HG02943 (cell line): ENCODE measurements around the gene SMTNL2.
"Not testable (repeated sequence)": the region's sequence is repeated elsewhere in the genome, so short reads cannot be mapped to it uniquely, and the experiment has no call there.

Experiments
- ATAC-seq: cut with Tn5 transposase; IDR thresholded peaks from one replicate; pipeline ENCODE4 v1.9.1; 2021; ENCODE audit warnings: mild to moderate bottlenecking, low read depth, moderate library complexity; ENCODE audit not compliant: unreplicated experiment

The SMTNL2 gene

DNA sequence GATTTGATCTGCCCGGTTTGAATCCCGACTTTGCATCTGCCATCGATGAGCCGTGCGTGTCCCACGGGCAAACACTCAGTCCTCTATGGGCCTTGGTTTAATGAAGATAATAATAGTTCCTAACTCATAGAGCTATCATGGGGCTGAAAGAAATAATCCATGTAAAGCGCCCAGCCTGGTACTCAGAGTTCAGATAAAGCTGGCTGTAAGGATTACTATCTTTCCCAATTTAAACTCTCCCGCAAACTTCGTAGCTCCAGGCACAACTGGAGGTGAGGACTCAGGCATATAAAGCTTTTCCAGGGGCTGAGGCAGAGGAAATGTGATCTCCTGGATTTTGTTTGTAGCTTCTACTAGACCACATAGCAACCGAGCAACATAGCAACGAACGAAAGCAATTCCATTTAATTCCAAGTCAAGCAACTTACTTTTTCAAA lies 40.9 kb downstream of the SMTNL2 start:
- ATAC-seq = no peak

DNA sequence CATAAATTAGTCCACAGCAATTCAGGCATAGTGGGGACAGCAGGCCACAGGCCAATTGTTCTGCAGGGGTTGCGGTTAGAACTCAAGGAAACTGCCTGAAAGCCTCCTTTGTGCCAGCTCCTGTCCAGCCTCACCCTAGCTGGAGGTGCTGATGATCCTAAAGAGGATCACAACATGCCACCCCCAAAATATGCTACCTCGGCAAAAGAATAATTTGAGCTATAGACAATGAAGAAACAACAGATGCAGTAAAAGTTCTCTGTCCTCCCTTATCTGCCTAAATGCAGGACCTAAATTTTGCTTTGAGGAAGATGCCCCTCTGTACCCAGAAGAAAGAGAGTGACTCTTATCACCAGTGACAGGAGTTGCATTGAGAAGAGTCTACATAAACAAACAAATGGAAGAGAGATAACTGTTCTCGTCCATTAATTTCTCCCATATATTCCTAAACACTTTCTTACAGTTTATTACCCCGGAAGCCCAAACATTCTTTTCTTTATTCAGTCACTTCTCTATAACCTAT lies 42.5 kb downstream of the SMTNL2 start:
- no peak for ATAC-seq

DNA sequence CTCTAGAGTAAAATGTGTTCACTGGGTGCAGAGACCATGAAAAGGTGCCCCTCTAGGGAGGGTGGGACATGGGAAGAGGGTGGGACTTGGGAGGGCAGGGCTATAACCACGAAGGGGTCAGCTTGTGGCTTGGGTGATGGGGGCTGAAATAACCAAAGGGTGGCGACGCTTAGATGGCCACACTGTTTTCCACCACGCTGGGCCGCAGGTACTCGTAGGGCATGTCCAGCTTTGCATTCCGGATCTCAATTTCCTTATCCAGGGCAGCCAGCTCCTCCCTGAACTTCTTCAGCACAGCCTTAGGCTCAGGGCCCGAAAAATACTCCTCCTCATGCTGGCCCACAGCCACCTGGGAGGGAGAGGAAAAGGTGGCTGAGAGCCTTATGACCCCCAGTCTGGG lies 47.1 kb downstream of the SMTNL2 start:
- no peak for ATAC-seq

- ATAC-seq = no peak
Measured at GRCh38 chr17:4631836-4632580, 47.7 kb downstream of the SMTNL2 start.

- ATAC-seq = no peak
Measured at GRCh38 chr17:4632581-4632920, 48.2 kb downstream of the SMTNL2 start.

GRCh38 chr17:4633643-4634042 lies 49.3 kb downstream of the SMTNL2 start:
- no peak for ATAC-seq

DNA sequence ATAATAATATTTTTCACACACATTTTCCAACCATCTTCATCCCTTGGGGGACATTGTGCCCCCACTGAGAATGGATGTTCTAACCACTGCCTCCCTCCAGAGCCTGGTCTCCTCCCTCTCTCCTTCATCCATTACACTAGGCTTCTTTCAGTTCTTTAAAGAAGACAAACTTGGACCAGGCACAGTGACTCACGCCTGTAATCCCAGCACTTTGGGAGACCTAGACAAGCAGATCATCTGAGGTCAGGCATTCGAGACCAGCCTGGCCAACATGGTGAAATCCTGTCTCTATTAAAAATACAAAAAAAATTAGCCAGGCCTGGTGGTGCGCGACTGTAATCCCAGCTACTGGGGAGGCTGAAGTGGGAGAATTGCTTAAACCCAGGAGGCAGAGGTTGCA lies 50.6 kb downstream of the SMTNL2 start:
- no peak for ATAC-seq

- ATAC-seq = no peak
Measured at GRCh38 chr17:4635823-4636375, 51.6 kb downstream of the SMTNL2 start.

- no peak for ATAC-seq
Measured at GRCh38 chr17:4636474-4637100, 52.3 kb downstream of the SMTNL2 start.

DNA sequence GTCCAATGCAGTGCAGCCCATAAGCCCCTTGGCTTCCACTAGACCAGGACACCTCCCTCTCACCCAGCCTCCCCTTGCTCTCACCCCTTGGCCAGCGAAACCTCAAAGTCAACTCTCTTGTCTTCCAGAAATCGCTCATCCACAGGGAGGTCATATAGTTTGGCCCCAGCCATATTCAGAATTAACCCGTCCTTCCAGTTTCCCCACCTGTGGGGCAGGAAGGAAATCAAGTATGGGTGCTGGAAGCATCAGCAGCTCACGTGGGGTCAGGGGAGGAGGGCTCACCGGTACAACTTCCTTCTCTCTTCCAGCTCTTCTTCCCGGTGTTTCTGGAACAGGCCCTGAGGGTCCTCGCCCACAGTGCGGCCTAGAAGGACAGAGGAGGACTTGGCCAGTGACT lies 54.4 kb downstream of the SMTNL2 start:
- not testable (repeated sequence) for ATAC-seq

DNA sequence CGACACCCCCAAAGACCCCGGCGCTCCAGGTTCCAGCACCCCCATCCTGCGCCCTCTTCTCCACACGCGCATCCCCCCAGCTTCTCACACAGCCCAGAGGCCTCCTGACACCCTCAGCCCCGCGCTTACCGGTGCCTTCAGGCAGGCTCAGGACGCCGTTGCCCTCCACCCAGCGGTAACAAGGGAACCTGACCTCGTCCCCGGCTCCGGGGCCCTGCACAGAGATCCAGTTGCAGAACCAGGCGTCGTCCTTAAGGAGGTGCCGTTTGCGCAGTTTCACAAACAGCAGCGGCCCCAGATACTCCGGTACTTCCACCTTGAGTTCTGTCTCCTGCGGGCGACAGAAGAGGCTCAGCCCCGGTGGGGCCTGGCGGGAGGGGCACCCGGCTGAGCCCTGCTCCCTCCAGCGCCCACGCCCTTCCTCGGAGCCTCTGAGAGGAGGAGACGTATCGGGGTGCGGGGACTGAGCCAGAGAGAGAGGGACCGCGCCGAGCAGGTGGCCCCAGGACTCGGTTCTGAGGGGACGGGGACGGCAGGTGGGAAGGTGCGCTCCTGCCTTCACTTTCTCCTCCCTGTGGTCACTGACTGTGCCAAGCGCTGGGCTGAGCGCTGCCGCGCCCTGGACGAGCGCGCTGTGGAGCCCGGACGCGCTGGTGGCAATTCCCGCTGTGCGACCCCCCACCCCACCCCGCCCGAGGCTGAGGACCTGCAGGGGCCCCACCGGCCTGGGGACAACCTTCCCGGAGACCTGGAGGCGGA lies 55.2 kb downstream of the SMTNL2 start:
- ATAC-seq = not testable (repeated sequence)

GRCh38 chr17:4640569-4641188 lies 56.4 kb downstream of the SMTNL2 start:
- not testable (repeated sequence) for ATAC-seq

GRCh38 chr17:4641297-4642195 lies 57.2 kb downstream of the SMTNL2 start, which contains the start of gene ALOX15:
Gene ALOX15, minus strand, starts transcription at chr17:4641678. Its CDS starts 27 bp downstream, at chr17:4641651.
- ATAC-seq = no peak

DNA sequence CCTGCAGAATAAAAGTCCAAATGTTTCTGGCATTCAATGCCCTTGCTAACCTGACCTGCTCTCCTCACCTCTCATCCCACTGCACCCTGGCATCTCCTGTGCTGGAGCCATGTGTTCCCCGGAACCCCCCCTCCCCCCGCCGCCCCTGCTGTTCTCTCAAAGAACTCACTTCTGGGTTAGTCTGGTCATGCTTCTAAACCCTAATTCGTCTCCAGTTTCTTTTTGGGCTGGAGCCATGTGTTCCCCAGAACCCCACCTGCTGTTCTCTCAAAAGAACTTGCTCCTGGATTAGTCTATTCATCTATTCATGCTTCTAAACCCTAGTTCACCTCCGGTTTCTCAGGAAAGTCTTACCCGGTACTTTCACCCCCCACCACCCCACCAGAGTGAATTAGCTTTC lies 58.0 kb downstream of the SMTNL2 start:
- no peak for ATAC-seq

DNA sequence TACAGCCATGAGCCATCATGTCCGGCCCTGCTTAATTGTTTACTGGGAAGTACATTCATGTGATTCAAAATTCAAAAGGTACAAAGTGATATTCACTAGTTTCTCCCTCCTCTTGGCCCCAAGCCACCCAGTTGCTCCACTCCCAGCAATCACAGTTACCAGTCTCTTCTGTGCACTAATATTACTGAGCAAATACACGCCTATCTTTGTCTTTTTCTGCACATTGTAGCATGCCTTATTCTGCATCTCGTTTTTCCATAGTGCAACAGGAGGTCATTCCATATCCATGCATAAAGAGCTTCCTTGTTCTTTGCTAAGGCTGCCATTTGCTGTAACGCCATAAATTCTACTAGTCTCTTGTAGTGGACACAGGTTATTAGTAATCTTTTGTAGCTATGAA lies 59.3 kb downstream of the SMTNL2 start:
- no peak for ATAC-seq

DNA sequence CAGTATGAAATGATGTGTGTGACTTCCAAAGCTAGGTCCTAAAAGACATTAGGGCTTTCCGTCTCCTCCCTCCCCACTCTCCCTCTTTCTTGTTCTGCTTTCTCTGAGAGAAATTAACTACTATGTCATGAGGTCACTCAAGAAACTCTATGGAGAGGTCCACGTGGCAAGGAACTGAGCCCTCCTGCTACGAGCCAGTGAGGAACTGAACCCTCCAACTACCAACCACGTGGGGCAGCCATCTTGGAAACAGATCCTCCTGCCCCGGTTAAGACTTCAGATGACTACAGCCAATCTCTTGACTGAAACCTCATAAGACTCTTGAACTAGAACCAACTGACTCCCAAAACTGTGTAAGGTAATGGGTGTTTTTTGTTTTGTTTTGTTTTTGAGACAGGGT lies 61.3 kb downstream of the SMTNL2 start:
- no peak for ATAC-seq

DNA sequence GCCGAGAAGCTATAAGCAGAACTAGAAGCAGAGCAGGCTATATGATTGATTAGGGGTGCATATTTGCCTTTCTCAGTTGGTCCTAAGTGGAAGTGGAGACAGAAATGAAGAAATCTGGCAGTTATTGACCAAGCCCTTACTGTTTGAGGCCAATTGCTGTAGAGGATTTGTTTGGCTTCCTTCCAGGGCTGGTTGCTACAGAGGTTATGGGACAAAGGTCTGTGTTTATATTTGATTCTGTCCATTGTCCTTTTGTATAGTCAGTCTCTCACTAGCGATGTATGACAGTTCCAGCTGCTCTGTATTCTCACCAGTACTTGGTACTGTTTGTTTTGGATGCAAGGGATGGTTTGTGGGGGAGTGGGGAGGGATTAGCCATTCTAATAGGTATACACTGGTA lies 64.4 kb downstream of the SMTNL2 start:
- ATAC-seq = no peak

DNA sequence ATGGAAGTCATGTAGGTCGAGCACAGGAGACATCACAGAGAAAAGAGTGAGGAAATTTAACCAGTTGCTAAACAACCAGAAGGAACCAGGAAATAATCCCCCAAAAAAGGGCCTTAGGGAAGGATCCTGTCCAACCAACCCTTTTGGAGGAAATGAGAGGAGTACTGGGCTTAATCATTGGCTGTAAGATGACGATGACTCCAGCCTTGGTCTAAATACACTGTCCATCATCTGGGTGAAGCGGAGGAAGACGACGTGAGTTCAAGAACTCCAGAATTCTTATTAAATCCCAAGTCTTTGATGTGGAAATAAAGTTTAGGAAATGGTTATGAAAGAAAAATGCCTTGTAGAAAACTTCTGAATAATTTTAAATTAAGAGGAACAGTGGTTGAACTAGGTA lies 68.7 kb downstream of the SMTNL2 start:
- no peak for ATAC-seq

DNA sequence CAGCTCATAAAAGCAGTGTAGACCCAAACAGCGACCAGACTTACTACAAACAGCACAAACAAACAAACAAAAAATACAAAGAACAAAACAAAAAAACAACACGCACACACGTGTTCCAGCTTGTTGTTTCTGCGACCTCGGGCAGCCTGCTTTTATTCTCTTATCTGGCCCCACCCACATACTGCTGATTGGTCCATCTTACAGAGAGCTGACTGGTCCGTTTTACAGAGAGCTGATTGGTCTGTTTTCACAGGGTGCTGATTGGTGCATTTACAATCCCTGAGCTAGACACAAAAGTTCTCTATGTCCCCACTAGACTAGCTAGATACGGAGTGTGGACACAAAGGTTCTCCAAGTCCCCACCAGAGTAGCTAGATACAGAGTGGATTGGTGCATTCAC lies 71.6 kb downstream of the SMTNL2 start:
- ATAC-seq = not testable (repeated sequence)

DNA sequence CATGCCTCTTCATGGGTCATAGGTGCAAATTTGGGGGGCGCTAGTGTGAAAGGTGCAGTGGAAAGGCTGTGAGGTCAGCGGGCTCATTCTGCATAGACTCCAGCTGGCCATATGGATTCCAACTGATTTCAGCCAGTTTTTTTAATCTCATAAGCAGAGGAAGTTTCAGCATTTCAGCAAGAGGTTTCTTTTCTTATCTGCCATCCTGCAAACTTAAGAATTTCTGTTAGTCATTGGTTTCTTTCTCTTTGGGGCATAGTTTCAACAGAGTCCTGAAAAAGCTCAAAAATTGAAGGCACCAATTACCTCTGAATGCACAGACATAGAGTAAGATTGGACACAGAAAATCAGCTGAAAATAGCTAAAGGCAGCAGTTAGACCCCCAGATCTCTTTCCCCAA lies 73.3 kb downstream of the SMTNL2 start:
- ATAC-seq = no peak
